ENCODE data around the gene SPIN1.
"Not testable (repeated sequence)": the region's sequence is repeated elsewhere in the genome, so short reads cannot be mapped to it uniquely, and the experiment has no call there.

SPIN1 gene

GRCh38 chr9:88378317-88378716 is 9.9 kb upstream of the SPIN1 start:
- H3K4me3 ChIP-seq (ENCODE audit: low read length): no peak overlapping the region
- DNase-seq (ENCODE audit: low read depth): no peak
- peak; percentile 19 for TF ChIP-seq CTCF (conservative IDR thresholded peaks at IDR 0.05; ENCODE audit: low read depth, low read length)

- no peak for DNase-seq (ENCODE audit: low read depth)
- H3K4me3 ChIP-seq (ENCODE audit: low read length): no peak overlapping the region
- TF ChIP-seq CTCF (conservative IDR thresholded peaks at IDR 0.05; ENCODE audit: low read depth, low read length): no peak
Measured at GRCh38 chr9:88379352-88379751, 8.9 kb upstream of the SPIN1 start.

GRCh38 chr9:88380118-88380517 is 8.1 kb upstream of the SPIN1 start:
- TF ChIP-seq CTCF (conservative IDR thresholded peaks at IDR 0.05; ENCODE audit: low read depth, low read length): no peak
- DNase-seq (ENCODE audit: low read depth): no peak
- no peak overlapping the region for H3K4me3 ChIP-seq (ENCODE audit: low read length)

- not testable (repeated sequence) for DNase-seq (ENCODE audit: low read depth); H3K4me3 ChIP-seq (ENCODE audit: low read length)
Measured at GRCh38 chr9:88381322-88381721, 6.9 kb upstream of the SPIN1 start.

GRCh38 chr9:88383176-88383575 is 5.1 kb upstream of the SPIN1 start:
- H3K4me3 ChIP-seq (ENCODE audit: low read length): no peak overlapping the region
- TF ChIP-seq CTCF (conservative IDR thresholded peaks at IDR 0.05; ENCODE audit: low read depth, low read length): no peak
- no peak for DNase-seq (ENCODE audit: low read depth)

- not testable (repeated sequence) for H3K4me3 ChIP-seq (ENCODE audit: low read length)
Measured at GRCh38 chr9:88386137-88386536, 2.1 kb upstream of the SPIN1 start.

GRCh38 chr9:88387036-88387551 is 1.1 kb upstream of the SPIN1 start:
- TF ChIP-seq CTCF (conservative IDR thresholded peaks at IDR 0.05; ENCODE audit: low read depth, low read length): no peak
- H3K4me3 ChIP-seq (ENCODE audit: low read length): peak overlapping the region; percentile 87
- no peak for DNase-seq (ENCODE audit: low read depth)

More at GRCh38 chr9:88386137-88386536, 2.1 kb upstream of the SPIN1 start:
- DNase-seq (ENCODE audit: low read depth): not testable (repeated sequence)

GRCh38 chr9:88387552-88388202 is 567 bp upstream of the SPIN1 start:
- no peak for TF ChIP-seq CTCF (conservative IDR thresholded peaks at IDR 0.05; ENCODE audit: low read depth, low read length)
- no peak for DNase-seq (ENCODE audit: low read depth)
- H3K4me3 ChIP-seq (ENCODE audit: low read length): peak overlapping the region; percentile 87
